Sigmoid colon (tissue), 4 donors: Measurements from ENCODE around the gene COL25A1.
"Not testable (repeated sequence)": the region's sequence is repeated elsewhere in the genome, so short reads cannot be mapped to it uniquely, and the experiment has no call there.

Experiments
- EP300 ChIP-seq, 4 donors: sonication (generic); formaldehyde crosslinking; IDR thresholded peaks; one replicate each; pipeline ENCODE4 v1.6.1; 2017; ENCODE audit warnings: antibody characterized with exemption in 4 of 4
- POLR2A ChIP-seq, 2 donors: fragments of 450-650 bp; IDR thresholded peaks; one replicate each; pipeline ENCODE4 v1.6.1; 2016; ENCODE audit warnings: antibody characterized with exemption in 2 of 2, mild to moderate bottlenecking in 2 of 2, moderate library complexity in 2 of 2
- POLR2AphosphoS5 ChIP-seq, 4 donors: sonication (generic); formaldehyde crosslinking; IDR thresholded peaks; one replicate each; pipeline ENCODE4 v1.6.1; 2017; ENCODE audit warnings: antibody characterized with exemption in 4 of 4
- TF ChIP-seq, protein P1 (sequence below), 4 experiments: fragments of 450-650 bp in 3 of 4; fragments of 200-600 bp in 1 of 4; IDR thresholded peaks; one replicate each; pipeline ENCODE4 v1.5.1; 2016 to 2019; ENCODE audit warnings: antibody characterized with exemption in 4 of 4, mild to moderate bottlenecking in 3 of 4, moderate library complexity in 2 of 4

DNA sequence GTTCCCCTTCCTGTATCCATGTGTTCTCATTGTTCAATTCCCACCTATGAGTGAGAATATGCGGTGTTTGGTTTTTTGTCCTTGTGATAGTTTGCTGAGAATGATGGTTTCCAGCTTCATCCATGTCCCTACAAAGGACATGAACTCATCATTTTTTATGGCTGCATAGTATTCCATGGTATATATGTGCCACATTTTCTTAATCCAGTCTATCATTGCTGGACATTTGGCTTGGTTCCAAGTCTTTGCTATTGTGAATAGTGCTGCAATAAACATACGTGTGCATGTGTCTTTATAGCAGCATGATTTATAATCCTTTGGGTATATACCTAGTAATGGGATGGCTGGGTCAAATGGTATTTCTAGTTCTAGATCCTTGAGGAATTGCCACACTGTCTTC, 194.2 kb downstream of the COL25A1 start:
- not testable (repeated sequence) for TF ChIP-seq POLR2AphosphoS5, POLR2A, EP300 (IDR thresholded peaks at IDR 0.05)
- TF ChIP-seq, protein P1, sequence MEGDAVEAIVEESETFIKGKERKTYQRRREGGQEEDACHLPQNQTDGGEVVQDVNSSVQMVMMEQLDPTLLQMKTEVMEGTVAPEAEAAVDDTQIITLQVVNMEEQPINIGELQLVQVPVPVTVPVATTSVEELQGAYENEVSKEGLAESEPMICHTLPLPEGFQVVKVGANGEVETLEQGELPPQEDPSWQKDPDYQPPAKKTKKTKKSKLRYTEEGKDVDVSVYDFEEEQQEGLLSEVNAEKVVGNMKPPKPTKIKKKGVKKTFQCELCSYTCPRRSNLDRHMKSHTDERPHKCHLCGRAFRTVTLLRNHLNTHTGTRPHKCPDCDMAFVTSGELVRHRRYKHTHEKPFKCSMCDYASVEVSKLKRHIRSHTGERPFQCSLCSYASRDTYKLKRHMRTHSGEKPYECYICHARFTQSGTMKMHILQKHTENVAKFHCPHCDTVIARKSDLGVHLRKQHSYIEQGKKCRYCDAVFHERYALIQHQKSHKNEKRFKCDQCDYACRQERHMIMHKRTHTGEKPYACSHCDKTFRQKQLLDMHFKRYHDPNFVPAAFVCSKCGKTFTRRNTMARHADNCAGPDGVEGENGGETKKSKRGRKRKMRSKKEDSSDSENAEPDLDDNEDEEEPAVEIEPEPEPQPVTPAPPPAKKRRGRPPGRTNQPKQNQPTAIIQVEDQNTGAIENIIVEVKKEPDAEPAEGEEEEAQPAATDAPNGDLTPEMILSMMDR (IDR thresholded peaks at IDR 0.05) = not testable (repeated sequence)
